Measurements from ENCODE around the gene KDM4B.

DNA sequence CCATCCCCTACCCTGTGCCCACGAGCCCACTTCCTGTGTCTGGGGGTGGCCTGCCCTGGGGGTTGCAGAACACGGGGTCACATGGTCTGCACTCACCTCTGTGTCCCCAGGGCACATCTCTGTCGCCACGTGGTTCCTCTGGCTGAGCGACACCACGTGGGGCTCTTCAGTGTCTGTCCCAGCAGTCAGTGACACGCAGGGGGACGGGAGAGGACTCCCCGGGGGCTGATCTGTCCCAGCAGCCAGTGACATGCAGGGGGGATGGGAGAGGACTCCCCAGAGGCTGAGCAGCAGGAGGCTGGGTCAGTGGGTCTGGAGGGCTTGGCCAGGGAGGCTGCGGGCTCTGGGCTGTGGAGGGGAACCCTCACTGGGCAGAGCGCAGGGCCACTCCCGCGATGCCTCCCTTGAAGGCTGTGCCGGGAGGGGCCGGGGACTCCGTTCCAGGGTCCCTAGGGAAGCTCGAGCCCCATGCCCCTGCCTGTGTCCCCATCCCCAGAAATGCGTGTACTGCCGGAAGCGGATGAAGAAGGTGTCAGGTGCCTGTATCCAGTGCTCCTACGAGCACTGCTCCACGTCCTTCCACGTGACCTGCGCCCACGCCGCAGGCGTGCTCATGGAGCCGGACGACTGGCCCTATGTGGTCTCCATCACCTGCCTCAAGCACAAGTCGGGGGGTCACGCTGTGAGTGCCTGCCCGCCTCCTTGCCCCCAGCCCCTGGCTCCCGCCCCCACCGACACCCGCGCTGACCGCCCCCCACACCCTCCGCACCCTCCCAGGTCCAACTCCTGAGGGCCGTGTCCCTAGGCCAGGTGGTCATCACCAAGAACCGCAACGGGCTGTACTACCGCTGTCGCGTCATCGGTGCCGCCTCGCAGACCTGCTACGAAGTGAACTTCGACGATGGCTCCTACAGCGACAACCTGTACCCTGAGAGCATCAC lies 174.8 kb downstream of the KDM4B start:
- TF ChIP-seq POLR2A (IDR thresholded peaks at IDR 0.05; ENCODE audit: low read depth, low read length) (no peak), TAF1 (IDR thresholded peaks at IDR 0.05; ENCODE audit: borderline replicate concordance, low read depth, low read length) (no peak)

Measured in GM12892 (cell line).